Measurements from ENCODE around the gene SLTM.

DNA sequence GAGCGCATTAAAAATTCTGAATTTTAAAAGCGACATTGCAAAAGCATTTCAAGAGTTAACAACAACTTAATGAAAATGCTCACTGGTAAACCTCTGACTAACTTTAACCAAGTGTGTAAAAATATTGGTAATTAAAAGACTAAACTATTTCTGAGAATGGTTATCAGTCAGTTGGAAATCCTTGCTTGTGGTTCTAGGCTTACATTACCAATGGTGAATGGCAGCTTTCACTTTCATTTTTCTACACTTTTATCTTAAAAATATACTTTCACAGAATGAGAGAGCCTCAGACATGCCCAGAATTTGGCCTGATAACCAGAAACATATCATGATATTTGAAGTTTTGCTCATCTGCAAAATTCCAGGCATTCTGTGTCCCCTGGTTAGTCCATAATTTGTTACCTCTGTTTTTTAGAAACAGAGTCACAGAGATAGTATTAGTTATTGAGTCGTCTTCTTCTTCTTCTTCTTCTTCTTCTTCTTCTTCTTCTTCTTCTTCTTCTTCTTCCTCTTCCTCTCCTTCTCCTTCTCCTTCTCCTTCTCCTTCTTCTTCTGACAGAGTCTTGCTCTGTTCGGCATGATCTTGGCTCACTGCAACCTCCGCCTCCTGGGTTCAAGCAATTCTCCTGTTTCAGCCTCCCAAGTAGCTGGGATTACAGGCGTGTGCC is 48.5 kb upstream of the SLTM start:
- TF ChIP-seq POLR2AphosphoS5 (IDR thresholded peaks at IDR 0.05; ENCODE audit: low read depth, low read length) (no peak), POLR2A (IDR thresholded peaks at IDR 0.05; ENCODE audit: low read depth, low read length) (no peak)

Measured in GM12891 (cell line).